GM20000 (cell line): ENCODE results near the gene ZNF485.
A peak's percentile ranks its signal among the peaks of the same experiment; 100 is the strongest.
"Not testable (repeated sequence)": the region's sequence is repeated elsewhere in the genome, so short reads cannot be mapped to it uniquely, and the experiment has no call there.

Experiments
- DNase-seq: peaks from one replicate; pipeline ENCODE4 v3.0.0; 2012; ENCODE audit warnings: low spot score
- TF ChIP-seq, protein P1 (sequence below): IDR thresholded peaks from 2 replicates; pipeline ENCODE4 v1.5.1; 2012; ENCODE audit warnings: mild to moderate bottlenecking, control low read depth; ENCODE audit errors: extremely low read depth, missing control alignments

The ZNF485 gene

DNA sequence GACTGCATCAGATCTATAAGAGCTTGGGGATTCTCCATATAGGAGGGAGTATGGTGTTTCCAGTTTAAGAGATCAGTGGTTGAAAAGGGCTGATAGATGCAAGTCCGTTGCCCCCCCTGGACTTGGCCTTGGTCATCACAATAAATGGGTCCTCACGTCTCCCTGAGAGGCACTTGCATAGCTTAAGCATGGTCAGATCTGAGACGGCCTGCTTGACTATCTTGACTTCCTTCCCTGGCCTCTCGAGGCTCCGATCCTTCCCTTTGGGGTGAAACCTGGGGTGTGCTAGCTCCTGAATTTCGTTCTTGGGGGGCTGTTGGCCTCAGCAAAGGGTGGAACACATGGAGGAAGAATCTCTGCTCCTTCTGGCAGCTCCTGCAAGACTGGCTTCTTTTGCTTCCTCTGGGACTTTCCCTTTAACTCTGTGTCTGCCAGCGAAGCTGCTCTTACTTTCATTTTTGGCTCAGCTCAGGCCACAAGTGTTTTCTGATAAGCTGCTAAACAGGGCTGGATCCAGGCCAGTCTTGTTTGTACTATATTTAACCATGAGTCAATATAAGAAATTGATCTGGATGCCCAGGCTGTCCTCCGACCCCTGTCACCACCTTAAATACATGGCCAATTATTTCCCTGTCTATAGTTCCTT, 11.2 kb upstream of the ZNF485 start:
- peak; percentile 76 for DNase-seq
- TF ChIP-seq, protein P1, sequence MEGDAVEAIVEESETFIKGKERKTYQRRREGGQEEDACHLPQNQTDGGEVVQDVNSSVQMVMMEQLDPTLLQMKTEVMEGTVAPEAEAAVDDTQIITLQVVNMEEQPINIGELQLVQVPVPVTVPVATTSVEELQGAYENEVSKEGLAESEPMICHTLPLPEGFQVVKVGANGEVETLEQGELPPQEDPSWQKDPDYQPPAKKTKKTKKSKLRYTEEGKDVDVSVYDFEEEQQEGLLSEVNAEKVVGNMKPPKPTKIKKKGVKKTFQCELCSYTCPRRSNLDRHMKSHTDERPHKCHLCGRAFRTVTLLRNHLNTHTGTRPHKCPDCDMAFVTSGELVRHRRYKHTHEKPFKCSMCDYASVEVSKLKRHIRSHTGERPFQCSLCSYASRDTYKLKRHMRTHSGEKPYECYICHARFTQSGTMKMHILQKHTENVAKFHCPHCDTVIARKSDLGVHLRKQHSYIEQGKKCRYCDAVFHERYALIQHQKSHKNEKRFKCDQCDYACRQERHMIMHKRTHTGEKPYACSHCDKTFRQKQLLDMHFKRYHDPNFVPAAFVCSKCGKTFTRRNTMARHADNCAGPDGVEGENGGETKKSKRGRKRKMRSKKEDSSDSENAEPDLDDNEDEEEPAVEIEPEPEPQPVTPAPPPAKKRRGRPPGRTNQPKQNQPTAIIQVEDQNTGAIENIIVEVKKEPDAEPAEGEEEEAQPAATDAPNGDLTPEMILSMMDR = no peak

DNA sequence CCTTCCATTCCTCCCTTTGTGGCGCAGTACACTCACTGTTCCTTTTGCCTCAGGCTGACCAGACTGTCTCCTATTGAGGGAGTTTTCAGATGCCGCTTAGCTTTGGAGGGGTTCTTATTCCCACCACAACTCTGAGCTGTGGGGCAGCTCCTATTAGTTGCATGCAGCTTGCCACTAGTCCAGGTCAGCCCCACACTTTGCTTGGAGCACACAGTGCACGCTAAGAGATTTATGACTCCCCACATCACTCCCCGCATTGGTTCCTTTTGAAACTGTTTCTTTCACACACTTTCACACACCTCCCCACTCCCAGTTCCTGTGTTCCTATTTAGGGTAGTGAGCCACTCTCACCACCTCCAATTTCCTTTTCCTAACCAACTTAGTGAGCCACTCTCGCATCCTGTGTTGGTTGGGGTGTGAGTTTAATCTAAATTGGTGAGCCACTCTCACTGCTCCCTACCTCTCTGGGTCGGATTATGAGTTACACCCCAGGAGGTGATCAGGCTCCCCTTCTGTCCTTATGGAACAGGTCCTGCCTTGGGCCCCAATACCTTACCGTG, 10.4 kb upstream of the ZNF485 start:
- TF ChIP-seq, protein P1 = no peak
- DNase-seq = no peak

GRCh38 chr10:43596546-43596945, 9.7 kb upstream of the ZNF485 start:
- no peak for DNase-seq
- TF ChIP-seq, protein P1 = no peak

DNA sequence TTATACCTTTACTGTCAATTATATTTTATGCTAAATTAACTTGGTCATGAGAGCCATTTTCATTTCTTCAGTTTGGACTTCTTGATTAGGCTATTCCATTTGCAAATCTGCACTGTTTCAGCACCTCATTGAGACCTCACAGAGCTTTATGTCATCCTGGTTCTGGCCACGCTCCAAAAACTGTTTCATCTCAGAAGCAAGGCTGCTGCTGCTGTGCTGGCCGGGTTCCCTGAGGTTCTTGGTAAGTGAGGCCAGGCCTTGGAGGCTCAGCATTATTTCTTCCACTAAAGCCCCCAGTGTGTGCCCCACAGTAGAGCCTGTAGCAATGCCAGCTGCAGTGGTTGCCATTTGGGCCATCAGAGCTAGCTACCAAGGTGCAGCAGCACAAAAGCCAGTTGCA, 7.8 kb upstream of the ZNF485 start:
- no peak for DNase-seq

GRCh38 chr10:43599333-43599732, 6.9 kb upstream of the ZNF485 start:
- no peak for DNase-seq
- TF ChIP-seq, protein P1 = no peak

More for the DNA sequence above, 7.8 kb upstream of the ZNF485 start:
- TF ChIP-seq, protein P1 = no peak

GRCh38 chr10:43601576-43601975, 4.7 kb upstream of the ZNF485 start:
- not testable (repeated sequence) for DNase-seq

GRCh38 chr10:43605850-43606322, 352 bp upstream of the ZNF485 start:
- TF ChIP-seq, protein P1 = no peak
- DNase-seq = no peak

DNA sequence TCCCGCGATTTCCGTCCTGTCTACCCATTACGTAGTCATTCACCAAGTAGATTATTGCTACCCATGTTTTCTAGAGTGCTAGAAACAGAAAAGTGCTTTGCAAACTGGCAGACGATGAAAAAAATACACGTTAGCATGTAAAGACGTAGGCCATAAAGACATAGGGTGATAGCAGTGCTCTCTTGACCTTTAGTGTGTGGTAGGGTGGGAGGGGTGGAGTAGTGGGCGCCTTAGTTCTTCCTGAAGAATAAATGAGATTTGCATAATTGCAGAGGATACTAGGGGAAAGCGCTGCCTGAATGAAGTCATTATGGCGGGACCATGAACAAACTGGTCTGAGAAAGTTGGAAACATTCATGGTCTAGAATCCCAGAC, 948 bp downstream of the ZNF485 start:
- DNase-seq = no peak
- TF ChIP-seq, protein P1 = no peak
